Thyroid gland (tissue), 4 donors: Measurements from ENCODE around the gene CHRNA7. TPM values are rescaled to one million over a fixed set of nuclear protein-coding genes. Genes with fewer than 3 reads are reported as not detected.

Experiments
- DNase-seq, 2 donors: peaks; one replicate each; pipeline ENCODE4 v3.0.0-alpha.2; 2019
- H3K27ac ChIP-seq, 3 donors: fragments of 200-600 bp; sonication (generic); 1 replicate in 2 of 3; 2 replicates in 1 of 3; pipeline ENCODE4 v1.5.1; 2016 to 2019; ENCODE audit warnings: mild to moderate bottlenecking in 1 of 3, moderate library complexity in 1 of 3
- H3K27me3 ChIP-seq: fragments of 200-600 bp; sonication (generic); one replicate; pipeline ENCODE4 v1.5.1; 2019
- H3K36me3 ChIP-seq, 2 donors: fragments of 200-600 bp; sonication (generic); one replicate each; pipeline ENCODE4 v1.5.1; 2016 to 2019
- H3K4me1 ChIP-seq, 2 donors: fragments of 200-600 bp; sonication (generic); one replicate each; pipeline ENCODE4 v1.5.1; 2017 to 2019
- H3K4me3 ChIP-seq, 3 donors: fragments of 200-600 bp; sonication (generic); replicated peaks in 1 of 3; 1 replicate in 2 of 3; 2 replicates in 1 of 3; pipeline ENCODE4 v1.5.1; 2016; ENCODE audit warnings: mild to moderate bottlenecking in 1 of 3
- H3K9me3 ChIP-seq: fragments of 200-600 bp; sonication (generic); one replicate; pipeline ENCODE4 v1.5.1; 2017
- CTCF ChIP-seq, 6 experiments: fragments of 200-600 bp in 3 of 6; fragments of 450-650 bp in 3 of 6; sonication (generic) in 3 of 6; IDR thresholded peaks; one replicate each; pipeline ENCODE4 v1.5.1; 2016 to 2019; ENCODE audit warnings: antibody characterized with exemption in 6 of 6, mild to moderate bottlenecking in 2 of 6, inconsistent platforms in 1 of 6, moderate library complexity in 1 of 6
- POLR2A ChIP-seq, 2 donors: fragments of 450-650 bp; IDR thresholded peaks; one replicate each; pipeline ENCODE4 v1.6.1; 2017; ENCODE audit warnings: antibody characterized with exemption in 2 of 2, mild to moderate bottlenecking in 2 of 2, moderate library complexity in 1 of 2
- WGBS, 2 donors: methylation state at CpG; one replicate each; pipeline ENCODE4 v1.1.5; 2017; 5-methylcytosine and 5-hydroxymethylcytosine counted together
- intact Hi-C: fragments of 100-400 bp; cut with DNase I; formaldehyde crosslinking; loops from one replicate; pipeline ENCODE4 v1.15.1; 2023
- total RNA-seq, 4 donors: library from RNA; depleted of rRNA; stranded (reverse); fragments of >200 nt; gene quantifications; one replicate each; pipeline ENCODE4 v1.2.3, GENCODE V29; 2016

Gene CHRNA7
- total RNA-seq, 4 donors from 2014 or later, result 10.2 to 12.6 (median 12.0) TPM

GRCh38 chr15:32004249-32004648, 26.1 kb upstream of the CHRNA7 start:
- 73 to 89% methylated on average over 2 of the region's 2 CpGs for WGBS, 2 donors
- no peaks in the 10 kb centered on the region for H3K9me3 ChIP-seq
- TF ChIP-seq POLR2A (IDR thresholded peaks at IDR 0.05) (no peak), CTCF (IDR thresholded peaks at IDR 0.05) (no peak)
- no peaks in the 10 kb centered on the region for H3K27me3 ChIP-seq
- no peak overlapping the region for H3K4me3 ChIP-seq
- H3K27ac ChIP-seq, result no peak overlapping the region
- intact Hi-C loops, result no loop called here
- no peaks in the 10 kb centered on the region for H3K36me3 ChIP-seq
- no peaks in the 10 kb centered on the region for H3K4me1 ChIP-seq
- DNase-seq, result no peak

GRCh38 chr15:32007355-32007960, 22.9 kb upstream of the CHRNA7 start:
- no peak for TF ChIP-seq POLR2A (IDR thresholded peaks at IDR 0.05)
- TF ChIP-seq CTCF (IDR thresholded peaks at IDR 0.05), result no peak

GRCh38 chr15:32014953-32015352, 15.4 kb upstream of the CHRNA7 start:
- TF ChIP-seq CTCF (IDR thresholded peaks at IDR 0.05), result no peak
- TF ChIP-seq POLR2A (IDR thresholded peaks at IDR 0.05), result no peak
- no peaks in the 10 kb centered on the region for H3K4me1 ChIP-seq
- H3K4me3 ChIP-seq, result no peak overlapping the region
- no peaks in the 10 kb centered on the region for H3K9me3 ChIP-seq
- intact Hi-C loops, result no loop called here
- no peak overlapping the region for H3K27ac ChIP-seq
- no peaks in the 10 kb centered on the region for H3K36me3 ChIP-seq
- 93 to 96% methylated on average over 1 of the region's 1 CpG for WGBS, 2 donors
- DNase-seq, result no peak
- no peaks in the 10 kb centered on the region for H3K27me3 ChIP-seq

More at GRCh38 chr15:32007355-32007960, 22.9 kb upstream of the CHRNA7 start:
- no peaks in the 10 kb centered on the region for H3K36me3 ChIP-seq
- no peak for DNase-seq
- no peak overlapping the region for H3K27ac ChIP-seq
- WGBS, 2 donors, result 86 to 87% methylated on average over 6 of the region's 6 CpGs
- H3K4me1 ChIP-seq, result no peaks in the 10 kb centered on the region
- H3K9me3 ChIP-seq, result no peaks in the 10 kb centered on the region
- no peak overlapping the region for H3K4me3 ChIP-seq
- intact Hi-C loops, result no loop called here
- H3K27me3 ChIP-seq, result no peaks in the 10 kb centered on the region

- H3K36me3 ChIP-seq, result no peaks in the 10 kb centered on the region
- intact Hi-C loops, result no loop called here
- no peak for DNase-seq
- no peaks in the 10 kb centered on the region for H3K27me3 ChIP-seq
- no peak for TF ChIP-seq CTCF (IDR thresholded peaks at IDR 0.05)
- no peak for TF ChIP-seq POLR2A (IDR thresholded peaks at IDR 0.05)
- no peak overlapping the region for H3K4me3 ChIP-seq
- 92 to 97% methylated on average over 2 of the region's 2 CpGs for WGBS, 2 donors
- H3K9me3 ChIP-seq, result no peaks in the 10 kb centered on the region
- no peak overlapping the region for H3K27ac ChIP-seq
- no peaks in the 10 kb centered on the region for H3K4me1 ChIP-seq
Measured at GRCh38 chr15:32020156-32020555, 10.2 kb upstream of the CHRNA7 start.

- no peaks in the 10 kb centered on the region for H3K36me3 ChIP-seq
- no peak overlapping the region for H3K4me3 ChIP-seq
- intact Hi-C loops, result no loop called here
- H3K9me3 ChIP-seq, result no peaks in the 10 kb centered on the region
- no peak overlapping the region for H3K27ac ChIP-seq
- WGBS, 2 donors, result 6% methylated on average over 5 of the region's 5 CpGs
- DNase-seq, result no peak
- no peaks in the 10 kb centered on the region for H3K27me3 ChIP-seq
- TF ChIP-seq POLR2A (IDR thresholded peaks at IDR 0.05) (no peak), CTCF (IDR thresholded peaks at IDR 0.05) (no peak)
- peaks cover 8 to 9% of the 10 kb centered on the region in 2 donors for H3K4me1 ChIP-seq
Measured at GRCh38 chr15:32028921-32029320, 1.4 kb upstream of the CHRNA7 start.
